C4-2B (cell line): ENCODE results near the gene TSPAN18.

Source experiments
- ZFX ChIP-seq: fragments of 450-650 bp; IDR thresholded peaks from 2 replicates; pipeline ENCODE4 v1.6.1; 2017
- TF ChIP-seq, protein P1 (sequence below): fragments of 450-650 bp; conservative IDR thresholded peaks from 2 replicates; pipeline ENCODE4 v1.5.1; 2017; ENCODE audit warnings: mild to moderate bottlenecking

GRCh38 chr11:44833877-44834452 is 107.2 kb downstream of the TSPAN18 start:
- TF ChIP-seq, protein P1, sequence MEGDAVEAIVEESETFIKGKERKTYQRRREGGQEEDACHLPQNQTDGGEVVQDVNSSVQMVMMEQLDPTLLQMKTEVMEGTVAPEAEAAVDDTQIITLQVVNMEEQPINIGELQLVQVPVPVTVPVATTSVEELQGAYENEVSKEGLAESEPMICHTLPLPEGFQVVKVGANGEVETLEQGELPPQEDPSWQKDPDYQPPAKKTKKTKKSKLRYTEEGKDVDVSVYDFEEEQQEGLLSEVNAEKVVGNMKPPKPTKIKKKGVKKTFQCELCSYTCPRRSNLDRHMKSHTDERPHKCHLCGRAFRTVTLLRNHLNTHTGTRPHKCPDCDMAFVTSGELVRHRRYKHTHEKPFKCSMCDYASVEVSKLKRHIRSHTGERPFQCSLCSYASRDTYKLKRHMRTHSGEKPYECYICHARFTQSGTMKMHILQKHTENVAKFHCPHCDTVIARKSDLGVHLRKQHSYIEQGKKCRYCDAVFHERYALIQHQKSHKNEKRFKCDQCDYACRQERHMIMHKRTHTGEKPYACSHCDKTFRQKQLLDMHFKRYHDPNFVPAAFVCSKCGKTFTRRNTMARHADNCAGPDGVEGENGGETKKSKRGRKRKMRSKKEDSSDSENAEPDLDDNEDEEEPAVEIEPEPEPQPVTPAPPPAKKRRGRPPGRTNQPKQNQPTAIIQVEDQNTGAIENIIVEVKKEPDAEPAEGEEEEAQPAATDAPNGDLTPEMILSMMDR, result no peak
- no peak for TF ChIP-seq ZFX
